H1 (cell line): Measurements from ENCODE around the gene GRM4. TPM values are rescaled to one million over a fixed set of nuclear protein-coding genes. Genes with fewer than 3 reads are reported as not detected.

Source experiments
- CTCF ChIA-PET: fragments of 300-600 bp; sonication (Branson Sonifier 250); formaldehyde crosslinking; loops from one replicate; lab custom pipeline; 2021; ENCODE audit not compliant: partially characterized antibody; lab: Charles Lee
- POLR2A ChIA-PET: fragments of 300-600 bp; sonication (Branson Sonifier 250); formaldehyde crosslinking; loops from one replicate; lab custom pipeline; 2021; ENCODE audit warnings: inconsistent platforms; ENCODE audit not compliant: partially characterized antibody; lab: Charles Lee
- DNase-seq, 2 experiments: peaks; one replicate each; pipeline versions ENCODE4 v3.0.0 to v3.0.0-alpha.2; 2010 to 2022; ENCODE audit warnings: low spot score in 2 of 2, low read depth in 1 of 2, mixed read lengths in 1 of 2
- FAIRE-seq: peaks from 2 replicates; lab custom pipeline; 2011; peaks lifted over from hg19 to GRCh38; lab: Jason Lieb, UNC
- H2AFZ ChIP-seq: 2 replicates; pipeline ENCODE4 v1.8.1; 2012; ENCODE audit warnings: low read length, inconsistent platforms
- H2AK5ac ChIP-seq: 2 replicates; pipeline ENCODE4 v1.6.1; 2013; ENCODE audit warnings: low read depth, low read length
- H2BK120ac ChIP-seq: replicated peaks from 2 replicates; pipeline ENCODE3; 2013; ENCODE audit warnings: low read depth, low read length, inconsistent platforms
- H2BK12ac ChIP-seq: 2 replicates; pipeline ENCODE4 v1.6.1; 2013; ENCODE audit warnings: low read depth, low read length
- H2BK15ac ChIP-seq: 2 replicates; pipeline ENCODE4 v1.6.1; 2013; ENCODE audit warnings: low read length
- H2BK20ac ChIP-seq: 2 replicates; pipeline ENCODE4 v1.6.1; 2013; ENCODE audit warnings: low read length
- H2BK5ac ChIP-seq: 2 replicates; pipeline ENCODE4 v1.6.1; 2013; ENCODE audit warnings: low read depth, low read length
- H3K14ac ChIP-seq: 2 replicates; pipeline ENCODE4 v1.6.1; 2013; ENCODE audit warnings: inconsistent platforms; ENCODE audit not compliant: insufficient read length
- H3K18ac ChIP-seq: 2 replicates; pipeline ENCODE4 v1.6.1; 2013; ENCODE audit warnings: low read length; ENCODE audit errors: extremely low read depth
- H3K23ac ChIP-seq: 2 replicates; pipeline ENCODE4 v1.6.1; 2013; ENCODE audit warnings: inconsistent platforms; ENCODE audit not compliant: insufficient read length
- H3K23me2 ChIP-seq: 2 replicates; pipeline ENCODE4 v1.6.1; 2013; ENCODE audit warnings: low read depth, low read length
- H3K27ac ChIP-seq: 2 replicates; pipeline ENCODE4 v1.6.1; 2011; ENCODE audit warnings: low read depth, low read length, inconsistent platforms
- H3K27me3 ChIP-seq, 4 experiments: replicated peaks in 1 of 4; 1 replicate in 1 of 4; 2 replicates in 3 of 4; pipeline versions ENCODE4 v1.6.1 to v1.8.1; 2011 to 2013; ENCODE audit warnings: low read length in 3 of 4, mild to moderate bottlenecking in 3 of 4, inconsistent platforms in 2 of 4, mixed read lengths in 2 of 4, moderate library complexity in 1 of 4; ENCODE audit not compliant: control insufficient read depth in 3 of 4, insufficient read depth in 3 of 4; ENCODE audit errors: extremely low read depth in 1 of 4
- H3K36me3 ChIP-seq, 4 experiments: 2 replicates each; pipeline versions ENCODE4 v1.6.1 to v1.8.1; 2011 to 2013; ENCODE audit warnings: mild to moderate bottlenecking in 4 of 4, low read length in 3 of 4, moderate library complexity in 2 of 4, control low read depth in 1 of 4, inconsistent platforms in 1 of 4; ENCODE audit not compliant: insufficient read depth in 4 of 4, control insufficient read depth in 2 of 4
- H3K4ac ChIP-seq: replicated peaks from 2 replicates; pipeline ENCODE3; 2013; ENCODE audit warnings: low read length, low read depth, mixed read lengths, inconsistent platforms; ENCODE audit not compliant: insufficient read length
- H3K4me1 ChIP-seq, 4 experiments: replicated peaks in 1 of 4; 1 replicate in 1 of 4; 2 replicates in 3 of 4; pipeline versions ENCODE4 v1.6.1 to v1.8.1; 2011 to 2013; ENCODE audit warnings: low read length in 3 of 4, inconsistent platforms in 2 of 4, mixed read lengths in 1 of 4; ENCODE audit not compliant: insufficient read depth in 4 of 4, control insufficient read depth in 3 of 4
- H3K4me2 ChIP-seq, 2 experiments: 2 replicates each; pipeline versions ENCODE4 v1.6.1 to v1.8.1; 2011 to 2013; ENCODE audit warnings: low read depth in 2 of 2, low read length in 2 of 2, control low read depth in 1 of 2, inconsistent platforms in 1 of 2, mild to moderate bottlenecking in 1 of 2; ENCODE audit not compliant: insufficient read depth in 1 of 2
- H3K4me3 ChIP-seq, 4 experiments: fragments of 200-600, 300-600 bp in 1 of 4; sonication (generic), shearing (Covaris generic), sonication (Bioruptor Twin) in 1 of 4; 2 replicates each; pipeline versions ENCODE4 v1.5.1 to v1.8.1; 2011 to 2016; ENCODE audit warnings: low read length in 4 of 4, low read depth in 3 of 4, control low read depth in 2 of 4, inconsistent platforms in 2 of 4, mild to moderate bottlenecking in 2 of 4, mixed read lengths in 1 of 4, moderate library complexity in 1 of 4; ENCODE audit not compliant: insufficient read depth in 2 of 4; ENCODE audit errors: extremely low read depth in 1 of 4
- H3K56ac ChIP-seq: replicated peaks from 2 replicates; pipeline ENCODE3; 2013; ENCODE audit warnings: low read depth, mild to moderate bottlenecking, mixed read lengths, low read length, inconsistent platforms; ENCODE audit not compliant: insufficient read length
- H3K79me1 ChIP-seq: 2 replicates; pipeline ENCODE4 v1.6.1; 2013; ENCODE audit warnings: low read depth, low read length, control low read depth
- H3K79me2 ChIP-seq, 2 experiments: 2 replicates each; pipeline versions ENCODE4 v1.6.1 to v1.8.1; 2012 to 2013; ENCODE audit warnings: low read length in 2 of 2, mild to moderate bottlenecking in 2 of 2, inconsistent platforms in 1 of 2; ENCODE audit not compliant: insufficient read depth in 2 of 2, control insufficient read depth in 1 of 2
- H3K9ac ChIP-seq, 4 experiments: replicated peaks in 1 of 4; 1 replicate in 1 of 4; 2 replicates in 3 of 4; pipeline versions ENCODE4 v1.6.1 to v1.8.1; 2011 to 2013; ENCODE audit warnings: low read depth in 3 of 4, low read length in 3 of 4, control low read depth in 2 of 4, mild to moderate bottlenecking in 2 of 4, moderate library complexity in 2 of 4, inconsistent platforms in 1 of 4; ENCODE audit errors: extremely low read depth in 1 of 4
- H3K9me3 ChIP-seq, 2 experiments: 2 replicates each; pipeline versions ENCODE4 v1.6.1 to v1.8.1; 2012 to 2013; ENCODE audit warnings: mild to moderate bottlenecking in 2 of 2, moderate library complexity in 2 of 2, control low read depth in 1 of 2, inconsistent platforms in 1 of 2, low read depth in 1 of 2, low read length in 1 of 2, mixed read lengths in 1 of 2; ENCODE audit not compliant: insufficient read depth in 2 of 2
- H4K20me1 ChIP-seq, 2 experiments: replicated peaks in 1 of 2; 2 replicates each; pipeline versions ENCODE3 to v1.8.1; 2011 to 2013; ENCODE audit warnings: inconsistent platforms in 2 of 2, low read length in 2 of 2, mild to moderate bottlenecking in 1 of 2; ENCODE audit not compliant: insufficient read depth in 2 of 2, control insufficient read depth in 1 of 2
- H4K5ac ChIP-seq: 2 replicates; pipeline ENCODE4 v1.6.1; 2013; ENCODE audit warnings: low read length, low read depth, mixed read lengths, inconsistent platforms; ENCODE audit not compliant: insufficient read length
- H4K8ac ChIP-seq: 2 replicates; pipeline ENCODE4 v1.8.0; 2013; ENCODE audit warnings: mild to moderate bottlenecking, moderate library complexity, low read length, inconsistent platforms; ENCODE audit not compliant: insufficient read depth; ENCODE audit errors: extremely low read depth
- H4K91ac ChIP-seq: replicated peaks from 2 replicates; pipeline ENCODE3; 2013; ENCODE audit warnings: low read length, mixed read lengths, inconsistent platforms; ENCODE audit not compliant: insufficient read length
- BRCA1 ChIP-seq: IDR thresholded peaks from 2 replicates; pipeline ENCODE4 v1.6.1; 2012; ENCODE audit warnings: low read depth, low read length, improper control_type of control experiment
- CBX5 ChIP-seq: fragments of 300-800, 300-1000 bp; sonication (generic); IDR thresholded peaks from 2 replicates; pipeline ENCODE4 v1.7.1; 2016; ENCODE audit warnings: antibody characterized with exemption, low read length, low read depth
- CBX8 ChIP-seq: fragments of 300-800, 300-1000 bp; sonication (generic); IDR thresholded peaks from 2 replicates; pipeline ENCODE4 v1.7.1; 2016; ENCODE audit warnings: low read depth, low read length, borderline replicate concordance
- EP300 ChIP-seq, 2 experiments: IDR thresholded peaks; 1 replicate in 1 of 2; 2 replicates in 1 of 2; pipeline ENCODE4 v1.6.1; 2011 to 2012; ENCODE audit warnings: low read depth in 2 of 2, low read length in 2 of 2, mild to moderate bottlenecking in 2 of 2, borderline replicate concordance in 1 of 2, inconsistent platforms in 1 of 2, moderate library complexity in 1 of 2
- HDAC6 ChIP-seq: IDR thresholded peaks from one replicate; pipeline ENCODE4 v1.7.1; 2012; ENCODE audit warnings: low read depth, mild to moderate bottlenecking, inconsistent platforms, low read length, moderate library complexity
- JUND ChIP-seq: IDR thresholded peaks from 2 replicates; pipeline ENCODE4 v1.6.1; 2011; ENCODE audit warnings: mild to moderate bottlenecking, improper control_type of control experiment, low read length
- SAP30 ChIP-seq: fragments of 300-600 bp; sonication (generic); IDR thresholded peaks from 2 replicates; pipeline ENCODE4 v1.7.1; 2012; ENCODE audit warnings: low read length, moderate library complexity, mild to moderate bottlenecking, inconsistent platforms; ENCODE audit not compliant: insufficient read depth, insufficient replicate concordance
- ZNF274 ChIP-seq: IDR thresholded peaks from 2 replicates; pipeline ENCODE4 v1.7.0; 2012; ENCODE audit warnings: low read length, borderline replicate concordance; ENCODE audit errors: extremely low read depth
- WGBS, 2 experiments: shearing (Covaris generic) in 1 of 2; methylation state at CpG; one replicate each; pipeline versions ENCODE4 v1.1.6 to v1.1.7; 2013 to 2015; ENCODE audit warnings: low lambda C conversion rate in 2 of 2, mixed read lengths in 2 of 2, inconsistent platforms in 1 of 2, low coverage in 1 of 2, missing lambda C conversion rate in 1 of 2; ENCODE audit not compliant: insufficient replicate concordance in 2 of 2, insufficient coverage in 1 of 2, insufficient read length in 1 of 2; ENCODE audit errors: extremely low coverage in 1 of 2, missing lambda C conversion rate in 1 of 2; 5-methylcytosine and 5-hydroxymethylcytosine counted together
- polyA plus RNA-seq, 7 experiments: library from polyadenylated mRNA; depleted of rRNA in 3 of 7; stranded (reverse) in 5 of 7; unstranded in 2 of 7; fragments of >200 nt in 5 of 7; fragments of 200-250 nt in 2 of 7; gene quantifications; 1 replicate in 5 of 7; 2 replicates in 1 of 7; 4 replicates in 1 of 7; pipeline versions ENCODE4 v1.2.1 to v1.2.3, GENCODE V29; 2011 to 2013; ENCODE audit warnings: missing spikeins in 2 of 7, mixed read lengths in 2 of 7
- total RNA-seq: library from RNA; stranded (reverse); fragmentation: NEBNext Ultra II Directional; extraction: Animal tissue kit (Norgen Biotek cat#: 25700); gene quantifications from 2 replicates; pipeline ENCODE4 v1.2.1, GENCODE V29; 2021

Gene GRM4
- total and polyA plus RNA-seq, 2 of the 8 experiments (the other 6 are each of a cell fraction or from before 2014, with no cell fraction given) = 19.6 to 21.5 TPM

DNA sequence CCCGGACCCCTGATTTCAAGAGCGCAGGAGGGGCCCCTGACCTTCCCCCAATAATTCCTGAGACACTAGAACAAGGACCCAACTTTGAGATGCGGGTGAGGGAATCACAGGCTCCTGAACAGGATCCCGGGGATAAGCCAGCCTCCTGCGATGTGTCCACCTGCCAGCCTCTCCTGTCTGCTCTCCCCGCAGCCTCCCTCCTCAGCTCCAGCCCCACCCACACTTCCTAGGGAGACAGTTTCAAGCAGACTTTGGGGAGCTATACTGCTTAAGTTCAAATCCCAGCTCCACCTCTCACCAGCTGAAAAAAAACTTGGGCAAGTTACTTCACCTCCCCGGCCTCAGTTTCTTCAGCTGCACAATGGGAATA lies 50.8 kb downstream of the GRM4 start:
- no peak overlapping the region; the same call in 1 of the 2 replicates for H2BK15ac ChIP-seq
- no peak overlapping the region for H4K91ac ChIP-seq
- ChIA-PET CTCF (no interaction called here), POLR2A (interaction anchor here (1.0 kb wide), 1 partner anchor 49 kb away, joined by 3 read pairs; no protein-coding TSS in a partner anchor)
- no peak overlapping the region for H2BK12ac ChIP-seq
- H3K27ac ChIP-seq = no peak overlapping the region
- no peak overlapping the region for H3K9ac ChIP-seq
- no peak overlapping the region for H3K18ac ChIP-seq
- H3K56ac ChIP-seq = no peak overlapping the region
- no peaks in the 10 kb centered on the region for H3K79me2 ChIP-seq
- H3K9me3 ChIP-seq = no peaks in the 10 kb centered on the region
- 84% methylated on average over 7 of the region's 7 CpGs; no CpG with 5 or more reads in 1 of the 2 experiments for WGBS, 2 experiments
- H3K23ac ChIP-seq = no peak overlapping the region
- H2BK20ac ChIP-seq = no peak overlapping the region
- no peaks in the 10 kb centered on the region; a peak in 1 of 8 replicates for H3K36me3 ChIP-seq
- no peak overlapping the region for H3K14ac ChIP-seq
- H3K4me2 ChIP-seq = no peak overlapping the region
- no peak overlapping the region for H2AK5ac ChIP-seq
- H4K5ac ChIP-seq = no peak overlapping the region
- no peak overlapping the region for H2BK5ac ChIP-seq
- DNase-seq (no peak), FAIRE-seq (no peak)
- H3K27me3 ChIP-seq = no peaks in the 10 kb centered on the region
- H3K4me1 ChIP-seq = peaks cover 0 to 30% (median 15%) of the 10 kb centered on the region in 4 experiments; a peak in 6 of 7 replicates
- no peak overlapping the region for H3K4me3 ChIP-seq
- no peak for TF ChIP-seq SAP30
- TF ChIP-seq BRCA1 = no peak
- no peak for TF ChIP-seq CBX8
- TF ChIP-seq EP300 (IDR thresholded peaks at IDR 0.05; ENCODE audit: borderline replicate concordance in 1 of 2, low read depth in 2 of 2, low read length in 2 of 2) = no peak
- TF ChIP-seq CBX5 = no peak
- TF ChIP-seq ZNF274 = no peak
- TF ChIP-seq JUND = no peak
- no peak for TF ChIP-seq HDAC6
- no peak overlapping the region for H2BK120ac ChIP-seq
- H3K79me1 ChIP-seq = no peaks in the 10 kb centered on the region
- H4K20me1 ChIP-seq = peaks cover 0 to 3% of the 10 kb centered on the region in 2 experiments
- no peaks in the 10 kb centered on the region for H3K23me2 ChIP-seq
- no peak overlapping the region for H4K8ac ChIP-seq
- H2AFZ ChIP-seq = no peak overlapping the region
- H3K4ac ChIP-seq = no peak overlapping the region
